Stimulated activated CD4-positive, alpha-beta T cell treated with anti-CD3 and anti-CD28 coated beads, Interleukin-4, amount 100 ng/mL, for 24 hours (primary cell): Measurements from ENCODE around the gene CAPZA1.

Experiments
- DNase-seq: peaks from one replicate; pipeline ENCODE4 v3.0.0-alpha.2; 2020

Gene CAPZA1

DNA sequence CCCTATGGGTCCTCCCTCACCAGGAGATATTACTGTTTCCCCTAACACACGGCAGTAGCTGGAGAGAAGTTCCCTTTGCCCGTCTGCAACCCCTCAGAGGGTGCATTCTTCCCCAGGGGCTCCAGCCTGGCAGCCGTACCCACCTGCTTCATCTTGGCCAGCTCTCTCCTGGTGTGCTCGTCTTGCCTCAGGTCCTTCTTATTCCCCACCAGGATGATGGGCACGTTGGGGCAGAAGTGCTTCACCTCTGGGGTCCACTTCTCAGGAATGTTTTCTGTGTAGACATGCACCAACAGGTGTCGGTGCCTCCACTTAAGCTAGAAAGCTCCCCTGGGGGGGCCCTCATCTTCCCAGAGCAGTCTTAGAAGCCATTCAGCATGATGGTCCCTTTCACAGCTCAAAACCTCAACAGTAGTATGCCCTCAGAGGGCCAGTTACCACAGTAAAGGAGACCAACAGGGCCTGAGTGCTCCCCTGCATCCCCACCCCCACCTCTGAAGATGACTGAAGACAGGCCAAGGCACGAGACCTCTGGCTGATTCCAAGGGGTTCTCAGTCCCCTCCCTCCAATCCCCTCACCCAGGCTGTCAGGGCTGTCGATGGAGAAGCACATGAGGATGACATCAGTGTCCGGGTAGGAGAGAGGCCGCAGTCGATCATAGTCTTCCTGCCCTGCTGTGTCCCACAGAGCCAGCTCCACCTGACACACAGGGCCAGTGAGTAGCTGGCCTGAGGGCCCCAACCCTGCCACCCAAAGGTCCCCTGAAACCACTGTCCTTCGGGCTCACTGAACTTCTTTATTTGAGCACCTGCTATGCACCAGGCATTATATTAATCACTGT lies 83.0 kb downstream of the CAPZA1 start:
- no peak for DNase-seq

DNA sequence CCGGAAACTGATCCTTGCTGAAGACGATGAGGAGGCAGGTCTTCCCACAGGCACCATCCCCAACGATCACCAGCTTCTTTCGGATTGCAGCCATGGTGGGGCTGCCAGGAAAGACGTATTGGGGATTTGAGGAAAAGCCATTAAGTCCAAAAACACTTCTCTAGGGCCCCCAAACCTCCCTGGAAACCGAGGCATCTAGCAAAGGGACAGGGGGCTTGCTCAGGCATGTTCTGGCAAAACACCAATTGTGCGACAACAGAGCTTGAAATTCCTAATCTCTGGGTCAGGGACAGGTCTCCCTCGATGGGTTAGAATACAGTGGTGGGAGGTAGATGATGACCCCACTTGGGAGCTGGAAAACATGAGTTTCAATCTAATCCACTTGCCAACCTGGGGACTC lies 84.1 kb downstream of the CAPZA1 start:
- DNase-seq = no peak

DNA sequence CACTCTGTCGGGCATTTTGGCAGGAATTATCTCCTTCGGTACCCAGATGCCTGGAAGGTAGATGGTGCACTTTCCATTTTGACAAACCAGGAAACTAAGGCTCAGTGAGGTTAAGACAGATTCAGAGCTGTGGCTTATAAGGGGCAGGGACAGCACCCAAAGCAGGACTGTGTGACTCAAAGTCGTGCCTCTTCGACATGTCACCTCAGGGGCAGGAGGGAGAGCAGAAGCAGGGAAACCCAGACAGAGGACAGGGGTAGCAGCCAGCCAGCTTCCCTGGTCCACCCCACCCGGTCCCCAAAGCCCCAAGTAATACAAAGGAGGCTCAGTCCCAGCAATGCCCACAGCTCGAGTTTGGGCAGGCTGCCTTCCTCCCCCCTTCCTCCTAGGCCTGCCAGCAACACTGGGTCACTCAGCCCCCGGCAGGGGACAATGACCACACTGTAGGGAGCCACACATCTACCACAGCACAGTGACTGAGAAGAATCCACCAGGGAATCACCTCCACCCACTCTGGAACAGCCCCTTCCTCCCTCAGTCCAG lies 84.8 kb downstream of the CAPZA1 start:
- DNase-seq = no peak

DNA sequence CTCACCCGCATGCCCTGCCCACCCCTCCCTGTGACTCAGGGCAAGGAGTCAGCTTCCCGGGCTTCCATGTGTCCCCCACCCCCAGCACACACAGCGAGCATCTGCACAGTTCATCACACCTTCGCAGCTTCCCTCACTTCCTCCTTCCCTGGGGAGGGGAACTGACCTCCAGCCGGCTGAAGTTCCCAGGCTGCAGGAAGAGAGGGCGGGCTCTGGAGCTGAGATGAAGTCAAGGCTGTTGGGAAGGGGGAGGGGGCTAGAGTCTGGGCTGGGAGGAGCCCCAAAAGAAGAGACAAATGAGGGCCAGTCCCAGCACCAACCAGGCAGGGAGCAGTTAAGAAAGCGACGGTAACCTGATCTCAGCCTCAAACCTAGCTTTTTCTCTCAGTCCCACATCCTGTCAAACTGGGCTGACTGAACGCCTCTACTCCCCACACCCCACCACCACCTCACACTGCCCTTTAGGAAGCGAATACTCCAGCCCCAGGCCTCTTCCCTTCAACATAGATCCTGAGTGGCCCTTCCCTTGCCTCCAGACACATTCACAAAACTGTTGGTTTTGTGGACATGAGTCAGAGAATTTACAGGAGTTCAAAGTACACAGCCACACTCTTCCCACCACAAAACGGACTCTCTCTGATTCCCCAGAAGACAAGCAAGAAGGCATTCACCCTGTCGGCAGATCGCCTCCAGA lies 85.4 kb downstream of the CAPZA1 start:
- DNase-seq = peak; percentile 48

DNA sequence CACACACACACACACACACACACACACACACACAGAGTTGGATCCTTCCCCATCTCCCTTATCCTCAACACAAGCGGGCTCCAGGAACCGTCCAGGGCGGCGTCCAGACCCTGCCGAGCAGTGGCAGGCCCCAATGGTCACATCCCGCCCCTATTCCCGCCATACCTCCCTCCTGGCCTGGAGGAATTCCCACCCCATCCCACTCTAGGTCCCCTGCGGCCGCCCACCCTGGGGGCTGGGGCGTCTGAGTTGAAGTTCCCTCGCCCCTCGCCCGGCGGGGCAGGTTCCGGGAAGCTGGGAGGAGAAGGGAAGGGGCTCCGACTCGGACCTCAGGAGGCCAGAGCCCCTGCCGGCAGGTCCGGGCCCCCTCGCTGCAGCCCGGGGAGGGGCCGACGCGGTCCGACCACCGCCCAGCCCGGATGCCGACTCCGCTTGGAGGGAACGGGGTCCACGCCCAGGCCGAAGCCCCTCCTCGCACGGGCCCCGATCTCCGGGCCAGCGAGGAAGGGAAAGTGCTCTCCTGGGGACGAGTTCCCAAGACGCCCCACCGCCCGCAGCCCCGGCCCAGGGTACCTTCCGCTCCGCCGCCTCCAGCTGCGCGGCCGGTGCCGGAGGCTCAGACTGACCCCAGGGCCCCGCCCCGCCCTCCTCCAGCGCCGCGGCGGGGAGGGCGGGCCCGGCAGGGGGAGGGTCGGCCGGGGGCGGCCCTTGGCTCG lies 87.0 kb downstream of the CAPZA1 start, which contains the start of gene RHOC:
TSS of gene RHOC (minus strand) at position 623 of the 716 bp plus-strand sequence. CDS start 3,328 bp downstream, outside the sequence.
- DNase-seq = peak; percentile 24

DNA sequence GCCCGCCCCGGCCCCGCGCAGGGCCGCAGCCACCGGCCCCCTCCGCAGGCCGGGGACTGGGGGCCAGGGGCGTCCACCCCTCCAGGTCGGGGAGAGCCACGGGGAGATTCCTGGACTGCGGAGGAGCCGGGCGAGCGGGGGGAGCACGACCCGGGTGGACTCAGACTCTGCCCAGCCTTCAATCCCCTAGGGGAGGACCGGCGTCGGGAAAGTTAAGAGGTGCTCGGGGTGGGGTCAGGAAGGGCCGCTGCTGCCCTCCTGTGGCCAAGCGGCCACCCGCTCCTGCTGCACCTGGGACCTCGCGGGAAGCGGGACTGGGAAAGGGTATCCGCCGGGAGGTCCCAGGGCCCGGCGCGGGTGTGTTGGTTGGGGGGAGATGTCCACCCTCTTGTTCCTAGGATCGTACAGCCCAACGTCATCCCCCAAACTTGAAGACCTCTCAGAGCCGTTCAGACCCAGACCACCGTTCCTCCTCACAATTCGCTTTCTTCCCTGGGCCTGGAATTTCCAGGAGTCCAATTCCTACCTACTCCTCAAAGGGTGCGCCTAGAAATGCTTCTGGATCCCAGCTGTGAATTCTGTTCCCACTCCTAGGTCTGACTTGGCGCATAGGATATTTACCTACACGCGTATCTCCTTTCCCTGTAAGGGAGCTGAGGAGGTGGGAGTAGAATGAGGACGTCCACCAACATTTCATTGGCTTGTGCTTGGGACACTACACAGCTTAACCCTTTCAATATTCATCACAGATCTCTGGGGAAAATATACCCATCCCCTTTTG lies 87.8 kb downstream of the CAPZA1 start:
- peak; percentile 67 for DNase-seq

DNA sequence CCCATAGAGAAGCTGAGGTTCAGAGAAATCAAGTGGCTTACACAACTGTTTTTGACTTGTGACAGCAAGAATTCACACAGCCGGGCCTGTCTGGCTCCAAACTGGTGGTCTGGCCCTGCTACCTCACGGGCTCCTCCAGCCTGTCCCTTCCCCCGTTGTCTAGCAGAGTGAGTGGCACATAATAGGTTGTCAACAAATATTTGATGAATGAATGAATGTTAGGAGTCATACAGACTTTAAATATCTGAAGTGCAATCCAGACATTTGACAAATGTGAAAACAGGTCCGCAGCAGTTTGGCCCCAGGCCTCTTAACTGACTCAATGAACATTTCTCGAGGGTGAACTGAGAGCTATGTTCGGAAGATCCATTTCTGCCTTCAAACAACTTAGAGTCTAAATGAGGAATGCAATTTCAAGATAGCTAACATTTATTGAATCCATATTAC lies 88.4 kb downstream of the CAPZA1 start:
- DNase-seq = no peak

DNA sequence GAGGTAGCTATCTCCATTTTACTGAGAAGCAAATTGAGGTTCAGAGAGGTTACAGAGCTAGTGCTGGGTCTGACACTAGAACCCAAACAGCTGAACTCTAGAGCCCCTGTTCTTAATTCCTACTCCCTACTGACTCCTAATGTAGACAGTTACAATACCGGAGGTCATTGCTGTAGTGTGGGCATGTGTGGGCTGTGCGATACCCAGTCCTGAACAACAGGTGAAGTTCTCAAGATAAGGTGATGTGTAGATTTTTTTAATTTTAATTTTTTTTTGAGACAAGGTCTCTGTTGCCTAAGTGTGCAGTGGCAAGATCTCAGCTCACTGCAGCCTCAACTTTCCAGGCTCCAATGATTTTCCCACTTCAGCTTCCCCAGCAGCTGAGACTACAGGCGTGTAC lies 88.9 kb downstream of the CAPZA1 start:
- DNase-seq = no peak

DNA sequence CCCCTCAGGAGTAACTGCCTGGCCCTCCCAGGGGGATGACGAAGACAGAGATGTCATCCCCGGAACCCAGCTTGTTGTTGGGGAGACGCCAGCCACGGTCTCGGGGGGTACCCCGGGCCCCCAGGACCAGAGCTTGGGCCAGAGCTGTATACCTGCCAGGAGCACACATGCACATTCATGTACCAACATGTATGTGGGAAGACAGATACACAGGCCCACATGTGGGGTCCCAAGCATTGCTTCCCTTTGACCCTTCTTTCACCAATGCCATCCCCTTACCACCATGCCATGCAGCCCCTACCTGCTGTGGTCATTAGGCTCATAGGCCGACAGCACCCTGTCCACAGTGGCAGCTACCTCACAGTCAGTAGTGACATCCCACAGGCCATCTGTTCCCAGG lies 90.5 kb downstream of the CAPZA1 start:
- DNase-seq = no peak

DNA sequence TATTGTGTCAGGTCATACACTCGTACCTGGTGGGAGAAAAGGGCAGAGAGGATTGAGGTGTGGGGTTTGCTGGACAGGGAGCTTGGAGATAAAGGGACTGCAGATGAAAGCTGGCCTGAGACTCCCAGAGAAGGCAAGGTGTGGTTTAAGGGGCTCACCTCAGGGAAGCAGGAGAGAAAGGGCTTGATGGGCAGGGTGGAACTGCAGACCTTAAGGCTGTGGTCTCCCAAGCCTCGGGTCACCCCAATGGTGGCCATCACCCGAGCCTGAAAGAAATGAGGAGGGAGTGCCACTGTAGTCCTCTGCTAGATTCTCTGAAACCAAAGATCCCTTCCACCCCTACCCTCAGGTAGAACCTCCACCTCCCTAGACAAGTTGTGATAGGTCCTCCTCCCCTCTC lies 91.0 kb downstream of the CAPZA1 start:
- DNase-seq = no peak

DNA sequence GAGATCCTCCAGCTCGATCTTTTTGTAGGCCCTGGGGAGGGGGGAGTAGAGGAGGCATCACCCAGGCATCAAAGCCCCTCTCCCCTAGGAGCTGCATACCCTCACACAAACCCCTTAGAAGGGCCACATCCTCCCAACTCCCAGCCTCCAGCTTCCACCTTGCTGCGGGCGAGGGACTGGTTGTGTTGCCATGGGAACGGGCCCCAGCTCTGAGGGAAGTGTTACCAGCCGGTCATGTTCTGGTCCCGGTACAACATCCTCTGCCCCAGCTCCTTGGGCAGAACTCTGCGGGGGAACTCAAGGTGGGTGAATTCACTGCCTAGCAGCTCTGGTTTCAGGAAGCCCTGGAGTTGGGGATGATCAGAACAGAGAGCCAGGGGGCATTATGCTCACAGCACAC lies 91.4 kb downstream of the CAPZA1 start:
- no peak for DNase-seq

DNA sequence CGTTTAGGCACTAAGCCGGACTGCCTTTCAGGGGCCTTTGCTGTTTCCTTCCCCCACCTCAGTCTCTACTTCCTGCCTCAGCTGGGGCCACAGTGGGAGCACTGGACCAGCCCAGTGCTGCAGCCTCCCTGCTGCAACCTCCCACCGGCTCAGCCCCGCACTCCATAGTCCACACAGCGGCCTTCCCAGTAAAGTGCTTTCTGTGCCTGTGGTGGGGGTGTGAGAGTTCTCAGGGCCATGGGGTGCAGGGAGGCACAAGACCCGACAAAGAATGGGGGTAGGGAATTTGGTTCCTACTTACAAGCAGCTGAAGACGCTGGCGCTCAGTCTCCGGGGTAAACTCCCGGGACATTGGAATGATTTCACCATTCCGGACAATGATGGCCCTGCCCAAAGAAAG lies 92.0 kb downstream of the CAPZA1 start:
- no peak for DNase-seq

DNA sequence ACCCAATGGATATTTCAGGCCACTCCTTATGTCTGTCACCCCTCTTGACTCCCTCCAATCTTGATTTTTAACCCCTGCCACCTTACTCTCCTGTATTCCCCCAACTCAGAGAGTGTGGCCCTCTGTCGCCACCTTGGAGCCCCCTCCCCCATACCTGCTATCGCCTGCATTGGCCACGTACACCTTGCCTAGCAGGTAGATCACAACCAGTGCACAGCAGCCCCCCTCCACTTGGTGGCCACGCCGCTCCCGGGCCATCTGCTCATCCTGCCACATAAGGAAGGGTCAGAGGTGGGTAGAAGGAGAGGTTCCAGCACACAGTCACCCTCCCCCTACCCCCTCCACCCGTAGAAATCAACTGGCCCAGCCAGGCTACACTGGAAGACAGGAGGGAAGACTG lies 92.6 kb downstream of the CAPZA1 start:
- no peak for DNase-seq

DNA sequence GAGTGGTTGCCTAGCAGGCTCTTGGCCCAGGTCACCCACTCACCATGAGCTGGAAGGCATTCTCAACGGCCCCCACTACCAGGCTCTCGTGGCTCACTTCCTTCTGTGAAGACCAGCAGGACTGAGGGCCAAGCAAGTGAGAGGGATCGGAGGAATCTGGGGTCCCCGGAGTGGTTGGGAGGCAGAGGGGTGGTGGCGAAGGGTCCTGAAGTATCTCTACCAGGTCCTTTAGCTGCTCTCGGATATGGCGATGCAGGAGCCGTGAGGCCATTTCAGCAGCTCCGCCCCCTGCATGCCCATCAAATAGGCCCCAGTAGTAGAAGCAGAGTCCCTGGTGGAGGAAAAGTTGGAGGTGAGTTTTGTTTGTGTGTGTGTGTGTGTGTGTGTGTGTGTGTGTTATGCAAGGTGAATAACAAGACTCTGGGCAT lies 93.1 kb downstream of the CAPZA1 start:
- no peak for DNase-seq

DNA sequence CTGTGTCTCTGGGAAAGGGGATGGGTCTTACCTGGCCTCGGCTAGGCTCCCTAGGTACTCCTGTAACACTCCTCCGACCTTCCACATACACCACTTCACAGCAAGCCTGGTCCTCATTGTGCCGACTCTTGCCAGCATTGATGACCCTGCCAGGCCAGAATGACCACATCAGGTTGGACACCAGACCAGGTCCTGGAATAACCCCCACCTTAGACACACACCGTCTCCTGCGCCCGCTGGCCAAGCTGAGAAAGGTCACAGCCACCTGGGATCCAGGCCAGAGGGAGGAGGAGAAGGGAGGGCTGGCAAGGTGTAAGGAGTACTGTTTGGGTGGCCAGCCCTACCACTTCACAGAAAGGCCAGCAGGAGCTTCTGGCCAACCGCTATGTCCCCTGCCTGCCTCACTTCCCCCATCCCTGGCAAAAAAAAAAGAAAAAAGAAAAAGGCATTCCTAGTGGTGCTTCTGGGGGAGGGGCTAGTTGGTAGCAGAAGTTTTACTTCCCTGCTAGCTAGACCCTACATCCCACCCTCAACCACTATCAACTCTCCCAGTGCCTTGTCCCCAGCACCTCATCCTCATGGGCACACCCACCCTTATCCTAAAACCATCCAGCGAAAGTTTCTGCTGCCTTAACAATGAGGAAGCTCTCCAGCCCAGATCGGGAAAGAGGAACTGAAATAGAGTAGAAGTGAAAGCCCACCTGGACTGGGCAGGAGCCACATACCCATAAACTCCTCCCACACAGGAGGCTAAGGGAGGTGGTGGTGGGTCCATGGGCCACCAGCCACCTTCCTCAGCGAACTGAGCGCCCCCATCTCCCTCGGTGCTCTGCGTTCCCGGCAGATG lies 94.1 kb downstream of the CAPZA1 start:
- DNase-seq = no peak

DNA sequence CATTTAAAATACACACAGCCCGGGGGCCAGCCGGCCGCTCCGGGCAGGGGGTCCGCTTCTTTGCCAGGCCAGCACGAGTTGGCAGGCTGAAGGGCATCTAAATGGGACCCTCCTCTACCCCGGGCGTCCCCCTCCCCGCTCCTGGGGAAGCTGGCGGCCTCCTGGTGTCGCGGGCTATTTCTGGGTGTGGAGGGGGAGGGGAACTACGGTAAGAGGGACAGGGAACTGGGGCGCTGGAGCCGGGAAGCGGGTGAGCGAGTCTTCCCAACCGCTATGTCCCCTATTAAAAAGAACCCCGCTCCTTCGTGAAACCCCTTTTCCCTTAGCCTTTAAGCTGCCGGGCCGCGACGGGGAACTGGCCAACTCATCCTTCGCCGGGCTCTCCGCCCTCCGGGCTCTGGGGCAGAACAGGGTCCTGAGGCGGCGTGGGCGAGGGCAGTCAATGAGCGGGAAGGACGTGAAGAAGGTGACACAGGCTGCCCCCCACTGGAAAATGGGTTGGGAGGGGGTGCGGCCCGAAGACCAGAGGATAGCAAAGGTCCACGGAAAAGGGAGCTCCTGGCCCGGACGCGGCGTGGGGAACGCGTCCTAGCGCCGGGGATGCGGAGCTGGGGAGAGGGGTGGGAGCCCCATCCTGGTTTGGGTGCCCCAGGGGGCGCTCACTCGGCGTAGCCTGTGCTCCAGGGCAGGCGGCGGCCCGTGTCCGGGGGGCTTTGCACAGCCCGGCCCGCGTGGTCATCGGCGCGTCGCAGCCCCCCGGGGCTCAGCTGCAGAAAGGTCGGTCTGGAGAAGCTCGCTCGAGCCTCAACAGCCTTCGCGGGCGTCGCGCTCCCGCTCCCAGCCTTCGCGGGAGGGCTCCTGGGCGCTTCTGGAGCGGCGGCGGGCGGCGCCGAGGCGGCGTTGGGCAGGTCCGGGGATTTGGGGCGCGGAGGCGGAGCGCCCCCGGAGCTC lies 95.0 kb downstream of the CAPZA1 start:
- no peak for DNase-seq

DNA sequence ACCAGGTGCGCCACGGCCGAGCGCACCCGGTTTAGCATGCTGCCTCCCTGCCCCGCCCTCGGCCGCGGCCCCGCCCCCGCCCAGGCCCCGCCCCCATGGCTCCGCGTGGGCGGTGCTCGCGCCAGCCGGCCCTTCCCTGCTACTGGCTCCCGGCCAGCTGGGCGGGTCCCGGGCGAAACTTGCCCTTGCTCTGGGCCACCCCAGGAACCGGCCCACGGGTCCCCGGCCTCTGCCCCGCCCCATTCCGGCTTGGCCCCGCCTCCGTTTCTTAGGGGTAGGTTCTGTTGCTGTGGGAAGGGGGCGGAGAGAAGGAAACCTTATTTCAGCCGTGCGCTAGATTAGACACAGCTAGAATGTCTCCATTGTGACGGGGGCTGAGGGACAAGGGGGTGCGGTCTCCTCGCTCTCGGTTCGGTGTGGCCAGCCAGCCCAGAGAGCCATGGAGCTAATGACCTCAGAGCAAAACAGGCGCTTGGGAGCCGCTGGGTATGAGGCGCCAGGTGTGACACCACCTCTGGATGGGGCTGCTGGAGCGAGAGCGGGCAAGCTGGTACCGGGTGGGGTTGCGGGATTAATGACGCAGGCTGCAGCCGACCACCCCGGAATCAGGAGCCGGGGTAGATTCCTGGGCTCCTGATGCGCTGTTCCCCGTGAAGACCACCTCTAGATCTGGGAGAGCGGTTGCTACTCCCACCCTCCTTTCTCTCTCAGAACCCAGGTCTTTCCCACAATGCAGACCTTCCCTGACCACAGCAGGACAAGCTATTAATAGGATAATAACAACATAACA lies 95.8 kb downstream of the CAPZA1 start, which contains the start of gene PPM1J:
TSS of gene PPM1J (minus strand) at position 69 of the 790 bp plus-strand sequence. CDS start at position 38, 31 bp downstream.
- DNase-seq = peak; percentile 95

DNA sequence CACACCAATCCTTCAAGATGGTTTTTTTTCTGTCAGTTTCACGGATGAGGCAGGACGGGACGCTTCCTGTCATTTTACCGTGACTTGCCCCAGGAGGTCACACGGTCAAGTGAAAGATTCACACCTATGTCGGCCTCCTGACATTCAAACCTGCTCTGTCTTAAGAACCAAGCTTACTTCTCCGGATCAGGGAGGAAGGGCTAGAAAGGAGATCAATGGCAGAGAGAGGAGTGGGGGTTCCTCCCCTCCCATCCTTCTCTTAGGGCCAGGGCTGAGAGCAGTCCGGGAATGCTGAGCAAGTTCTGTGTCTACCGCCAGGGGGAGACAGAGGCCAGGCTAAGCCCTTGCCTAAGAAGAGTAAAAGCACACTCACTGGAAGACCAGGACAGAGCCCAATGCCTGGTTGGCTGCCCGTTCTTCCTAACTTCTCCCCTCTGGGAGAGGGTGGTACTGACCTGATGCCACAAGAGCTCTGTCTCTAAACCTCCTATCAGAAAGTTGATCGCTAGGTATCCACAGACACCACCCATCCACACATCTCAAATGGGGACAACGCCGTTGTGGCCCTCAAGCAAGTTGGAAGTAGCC lies 96.6 kb downstream of the CAPZA1 start:
- DNase-seq = peak; percentile 87
